Spleen (tissue), 7 donors: ENCODE data around the gene MUS81.

ENCODE experiments used
- POLR2A ChIP-seq, 3 donors: fragments of 450-650 bp; IDR thresholded peaks; one replicate each; pipeline ENCODE4 v1.5.1; 2017; ENCODE audit warnings: antibody characterized with exemption in 3 of 3, mild to moderate bottlenecking in 1 of 3
- POLR2AphosphoS5 ChIP-seq, 3 donors: sonication (generic); formaldehyde crosslinking; IDR thresholded peaks; one replicate each; pipeline ENCODE4 v1.5.1; 2017; ENCODE audit warnings: antibody characterized with exemption in 3 of 3
- TF ChIP-seq, protein P1 (sequence below), 11 experiments: fragments of 200-600 bp in 7 of 11; fragments of 450-650 bp in 4 of 11; sonication (generic) in 4 of 11; IDR thresholded peaks in 8 of 11; conservative IDR thresholded peaks in 3 of 11; 1 replicate in 7 of 11; 2 replicates in 4 of 11; pipeline versions ENCODE4 v1.4.0 to v1.8.0; 2016 to 2021; ENCODE audit warnings: antibody characterized with exemption in 11 of 11, inconsistent platforms in 4 of 11, mild to moderate bottlenecking in 1 of 11
- donor health status: DM: no; HTN: no; CAD: no; lungs with moderate emphysema.
- donor health status: DM: no; HTN: no; CAD: no.
- donor health status: DM: no; HTN: no; CAD: no.

DNA sequence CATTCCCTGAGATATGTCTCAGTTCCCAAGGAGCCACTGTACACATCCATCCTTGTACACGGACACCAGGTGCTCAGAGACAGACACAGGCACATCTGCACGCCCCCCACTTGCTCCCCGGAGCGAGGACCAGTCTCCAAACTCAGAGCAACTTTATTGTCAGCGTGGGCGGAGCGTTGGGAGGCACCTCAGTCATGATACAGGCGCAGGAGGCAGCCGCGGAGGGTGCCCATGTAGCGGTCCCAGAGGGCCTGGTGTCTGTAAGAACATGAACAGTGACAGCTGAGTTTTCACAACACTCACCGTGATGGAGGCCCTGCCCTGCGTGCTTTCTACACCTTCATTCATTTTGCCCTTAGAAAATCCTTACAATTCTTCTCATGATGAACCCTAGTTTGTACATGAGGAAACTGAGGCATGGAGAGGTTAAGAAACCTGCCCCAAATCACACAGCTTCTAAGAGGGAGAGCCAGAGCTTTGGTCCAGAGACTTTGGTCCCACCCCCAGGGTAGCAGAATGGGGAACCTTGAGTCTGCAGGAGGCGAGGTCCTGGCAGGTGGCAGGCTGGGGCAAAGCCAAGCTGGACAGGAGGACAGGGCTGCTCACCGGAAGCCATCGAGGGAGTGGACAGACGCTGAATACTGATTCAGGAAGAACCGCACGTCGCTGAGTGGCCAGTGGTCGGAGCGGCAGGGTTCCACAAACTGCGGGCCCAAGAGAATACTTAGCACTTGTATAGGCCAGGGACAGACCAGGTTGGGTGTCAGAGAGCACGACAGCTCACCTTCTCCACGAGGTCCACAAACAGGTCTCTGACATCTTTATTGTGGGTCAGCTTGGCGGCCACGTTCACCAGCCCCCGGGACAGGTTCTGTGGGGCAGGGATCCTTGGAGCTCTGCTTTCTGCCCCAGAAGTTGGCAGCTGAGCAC is 23.8 kb downstream of the MUS81 start:
- TF ChIP-seq, protein P1, sequence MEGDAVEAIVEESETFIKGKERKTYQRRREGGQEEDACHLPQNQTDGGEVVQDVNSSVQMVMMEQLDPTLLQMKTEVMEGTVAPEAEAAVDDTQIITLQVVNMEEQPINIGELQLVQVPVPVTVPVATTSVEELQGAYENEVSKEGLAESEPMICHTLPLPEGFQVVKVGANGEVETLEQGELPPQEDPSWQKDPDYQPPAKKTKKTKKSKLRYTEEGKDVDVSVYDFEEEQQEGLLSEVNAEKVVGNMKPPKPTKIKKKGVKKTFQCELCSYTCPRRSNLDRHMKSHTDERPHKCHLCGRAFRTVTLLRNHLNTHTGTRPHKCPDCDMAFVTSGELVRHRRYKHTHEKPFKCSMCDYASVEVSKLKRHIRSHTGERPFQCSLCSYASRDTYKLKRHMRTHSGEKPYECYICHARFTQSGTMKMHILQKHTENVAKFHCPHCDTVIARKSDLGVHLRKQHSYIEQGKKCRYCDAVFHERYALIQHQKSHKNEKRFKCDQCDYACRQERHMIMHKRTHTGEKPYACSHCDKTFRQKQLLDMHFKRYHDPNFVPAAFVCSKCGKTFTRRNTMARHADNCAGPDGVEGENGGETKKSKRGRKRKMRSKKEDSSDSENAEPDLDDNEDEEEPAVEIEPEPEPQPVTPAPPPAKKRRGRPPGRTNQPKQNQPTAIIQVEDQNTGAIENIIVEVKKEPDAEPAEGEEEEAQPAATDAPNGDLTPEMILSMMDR (IDR thresholded peaks at IDR 0.05 in 8 of 11, conservative IDR thresholded peaks at IDR 0.05 in 3 of 11), result no peak
- TF ChIP-seq POLR2AphosphoS5 (IDR thresholded peaks at IDR 0.05) (no peak), POLR2A (IDR thresholded peaks at IDR 0.05) (no peak)
